Coronary artery (tissue), 2 donors: Measurements from ENCODE around the gene RXRB.

Source experiments
- DNase-seq: peaks from one replicate; pipeline ENCODE4 v3.0.0-alpha.2; 2017; ENCODE audit warnings: low spot score
- H3K27ac ChIP-seq, 2 donors: fragments of 200-600 bp; sonication (generic); one replicate each; pipeline ENCODE4 v1.5.1; 2016 to 2019
- H3K4me3 ChIP-seq: fragments of 200-600 bp; sonication (generic); 2 replicates; pipeline ENCODE4 v1.5.1; 2016; ENCODE audit warnings: mild to moderate bottlenecking, moderate library complexity
- TF ChIP-seq, protein P1 (sequence below): fragments of 200-600 bp; sonication (generic); IDR thresholded peaks from one replicate; pipeline ENCODE4 v1.5.1; 2019; ENCODE audit warnings: antibody characterized with exemption

The RXRB gene

DNA sequence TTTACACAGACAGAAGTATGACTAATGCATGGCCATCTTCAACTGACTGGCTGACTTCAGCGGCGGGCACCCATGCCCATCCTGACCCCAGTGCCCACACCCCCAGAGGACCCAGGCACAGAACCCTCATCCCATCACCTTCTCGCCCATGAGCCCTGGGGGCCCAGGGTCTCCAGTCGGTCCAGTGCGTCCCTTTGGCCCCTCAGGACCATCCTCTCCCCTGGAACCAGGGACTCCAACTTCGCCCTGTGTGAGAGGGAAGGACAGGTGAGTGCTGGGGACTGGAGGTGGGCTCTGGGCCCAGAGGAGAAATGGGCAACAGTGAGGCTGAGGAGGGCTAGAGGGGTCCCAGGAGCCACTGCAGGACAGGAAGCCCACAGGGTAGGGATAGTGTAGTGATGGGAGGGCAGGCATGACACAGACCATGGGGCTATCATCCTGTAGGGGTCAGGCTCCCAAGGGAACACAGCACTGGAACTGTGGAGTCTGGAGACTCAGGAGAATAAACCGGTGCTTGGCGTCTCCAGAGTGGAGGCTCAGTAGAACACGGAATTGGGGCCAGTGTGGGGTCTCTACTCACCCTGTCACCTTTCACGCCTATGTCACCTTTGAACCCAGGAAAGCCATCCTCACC is 24.9 kb downstream of the RXRB start:
- no peak for DNase-seq
- no peak overlapping the region for H3K4me3 ChIP-seq
- no peak overlapping the region for H3K27ac ChIP-seq
- TF ChIP-seq, protein P1, sequence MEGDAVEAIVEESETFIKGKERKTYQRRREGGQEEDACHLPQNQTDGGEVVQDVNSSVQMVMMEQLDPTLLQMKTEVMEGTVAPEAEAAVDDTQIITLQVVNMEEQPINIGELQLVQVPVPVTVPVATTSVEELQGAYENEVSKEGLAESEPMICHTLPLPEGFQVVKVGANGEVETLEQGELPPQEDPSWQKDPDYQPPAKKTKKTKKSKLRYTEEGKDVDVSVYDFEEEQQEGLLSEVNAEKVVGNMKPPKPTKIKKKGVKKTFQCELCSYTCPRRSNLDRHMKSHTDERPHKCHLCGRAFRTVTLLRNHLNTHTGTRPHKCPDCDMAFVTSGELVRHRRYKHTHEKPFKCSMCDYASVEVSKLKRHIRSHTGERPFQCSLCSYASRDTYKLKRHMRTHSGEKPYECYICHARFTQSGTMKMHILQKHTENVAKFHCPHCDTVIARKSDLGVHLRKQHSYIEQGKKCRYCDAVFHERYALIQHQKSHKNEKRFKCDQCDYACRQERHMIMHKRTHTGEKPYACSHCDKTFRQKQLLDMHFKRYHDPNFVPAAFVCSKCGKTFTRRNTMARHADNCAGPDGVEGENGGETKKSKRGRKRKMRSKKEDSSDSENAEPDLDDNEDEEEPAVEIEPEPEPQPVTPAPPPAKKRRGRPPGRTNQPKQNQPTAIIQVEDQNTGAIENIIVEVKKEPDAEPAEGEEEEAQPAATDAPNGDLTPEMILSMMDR = no peak

DNA sequence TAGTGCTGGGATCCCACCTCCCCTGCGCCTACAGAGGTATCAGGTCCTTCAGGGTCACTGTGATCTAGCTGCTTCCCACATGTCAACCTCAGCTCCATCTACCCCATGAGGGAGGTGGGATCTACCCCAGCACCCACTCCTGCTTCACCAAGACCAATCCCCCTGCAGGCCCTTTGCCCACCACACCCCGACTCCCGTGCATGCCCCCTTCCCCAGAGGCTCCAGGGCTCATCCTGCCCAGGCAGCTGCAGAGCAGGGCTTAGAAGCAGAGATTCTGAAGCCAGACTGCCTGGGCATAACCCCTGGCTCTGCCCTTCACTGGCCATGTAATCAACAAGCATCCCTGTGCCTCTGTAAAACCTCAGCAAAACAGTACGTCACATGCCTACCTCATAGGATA is 25.7 kb downstream of the RXRB start:
- Histone ChIP-seq H3K27ac (no peak overlapping the region), H3K4me3 (no peak overlapping the region)
- no peak for DNase-seq
- TF ChIP-seq, protein P1 = no peak

DNA sequence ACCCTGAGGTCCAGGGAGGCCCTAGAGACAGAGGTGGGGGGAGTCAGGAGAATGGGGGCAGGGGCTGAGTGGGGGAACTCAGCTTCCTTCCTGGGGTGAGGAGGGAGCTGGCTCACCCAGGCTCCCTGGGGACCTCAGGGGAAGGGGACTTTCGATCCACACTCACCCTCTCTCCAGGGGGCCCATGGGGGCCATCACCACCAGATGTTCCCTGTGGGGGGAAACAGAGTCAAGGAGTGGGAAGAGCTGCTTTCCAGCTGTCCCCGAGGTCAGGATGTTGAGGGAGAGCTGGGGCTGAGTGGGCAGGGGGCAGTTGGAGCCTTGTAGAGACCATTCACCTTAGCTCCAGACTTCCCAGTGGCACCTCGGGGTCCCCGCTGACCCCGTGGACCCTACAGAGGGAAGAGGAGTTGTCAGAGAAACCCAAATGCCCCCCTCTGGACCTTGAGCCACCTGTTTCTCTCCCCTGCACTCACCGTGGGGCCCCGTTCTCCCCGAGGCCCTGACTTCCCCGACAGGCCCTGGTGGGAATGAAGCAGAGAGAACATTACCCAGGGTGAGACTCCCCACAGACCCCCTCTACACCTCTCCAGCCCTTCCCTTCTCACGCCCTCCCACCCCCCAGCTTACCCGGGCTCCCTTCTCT is 26.8 kb downstream of the RXRB start:
- no peak overlapping the region for H3K4me3 ChIP-seq
- TF ChIP-seq, protein P1 = no peak
- H3K27ac ChIP-seq = no peak overlapping the region
- DNase-seq = no peak

DNA sequence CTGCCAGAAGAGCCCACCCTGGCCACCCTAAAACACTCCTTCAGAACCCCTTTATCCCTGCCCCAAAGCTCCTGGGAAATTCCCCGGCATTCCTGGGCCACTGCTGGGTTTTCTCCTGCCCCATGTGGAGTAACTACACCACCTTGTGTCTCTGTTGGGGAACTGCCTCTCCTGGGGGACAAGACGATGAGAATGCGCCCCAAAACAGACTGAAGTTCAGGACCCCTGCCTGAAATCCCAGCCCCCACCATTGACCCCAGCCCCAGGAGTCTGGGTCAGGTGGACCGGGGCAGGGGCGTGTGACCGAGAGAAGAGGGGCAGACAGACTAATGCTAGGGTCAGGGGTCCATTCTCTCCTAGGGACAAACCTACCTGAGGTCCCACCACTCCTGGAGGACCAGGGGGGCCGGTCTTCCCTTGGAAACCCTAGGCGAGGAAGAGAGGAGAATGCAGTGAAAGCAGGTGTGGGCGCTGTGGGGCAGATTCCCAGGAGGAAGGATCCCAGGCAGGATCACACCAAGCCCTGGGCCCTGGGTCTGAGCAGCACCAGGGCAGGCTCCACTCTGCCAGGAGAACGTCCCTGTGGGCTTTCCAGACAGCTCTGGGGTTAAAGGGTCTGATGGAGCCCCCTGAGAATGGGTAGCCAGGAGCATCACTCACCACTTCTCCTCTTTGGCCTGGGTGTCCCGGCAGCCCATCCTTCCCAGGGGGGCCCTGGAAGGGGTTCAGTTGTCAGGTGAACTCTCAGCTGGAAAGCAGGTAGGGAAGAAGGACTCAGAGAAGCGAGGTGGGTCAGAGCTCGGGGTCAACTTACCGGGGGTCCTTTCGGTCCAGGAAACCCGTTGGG is 27.6 kb downstream of the RXRB start:
- no peak for DNase-seq
- TF ChIP-seq, protein P1 = no peak
- H3K27ac ChIP-seq = no peak overlapping the region
- no peak overlapping the region for H3K4me3 ChIP-seq

DNA sequence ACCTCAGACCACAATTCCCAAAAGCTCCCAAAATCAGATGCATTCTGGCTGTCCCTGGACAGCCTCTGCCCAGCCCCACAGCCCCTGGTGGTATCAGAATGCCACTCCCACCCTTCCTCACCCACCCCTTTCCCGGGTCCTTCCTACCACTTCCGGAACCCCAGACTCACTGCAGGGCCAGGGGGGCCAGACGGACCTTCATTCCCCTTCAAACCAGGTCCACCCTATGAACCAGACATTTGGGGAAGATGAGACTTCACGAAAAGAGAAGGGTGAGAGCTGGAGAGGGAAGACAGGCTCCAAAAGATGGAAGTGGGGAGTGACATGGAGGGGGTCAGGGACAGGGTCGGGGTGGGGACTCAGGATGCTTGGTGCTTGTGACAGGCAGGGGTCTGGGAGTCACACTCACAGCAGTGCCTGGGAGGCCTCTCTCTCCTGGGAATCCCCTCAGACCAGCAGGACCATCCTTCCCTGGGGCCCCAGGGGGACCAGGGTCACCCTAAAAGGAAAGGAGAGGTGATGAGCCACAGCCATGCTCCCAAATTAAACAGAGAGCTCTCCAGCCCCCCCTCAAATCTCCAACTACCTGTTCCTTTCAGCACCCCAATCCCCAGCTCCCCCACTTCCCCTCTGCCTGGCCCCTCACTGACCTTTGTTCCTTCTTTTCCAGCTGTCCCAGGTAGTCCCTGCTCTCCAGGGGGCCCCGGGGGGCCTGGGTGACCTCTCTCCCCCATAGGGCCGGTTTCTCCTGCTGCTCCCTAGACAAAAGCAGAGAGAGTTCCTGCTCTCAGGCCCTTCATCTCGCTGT is 28.4 kb downstream of the RXRB start:
- TF ChIP-seq, protein P1 = no peak
- Histone ChIP-seq H3K4me3 (no peak overlapping the region), H3K27ac (no peak overlapping the region)
- no peak for DNase-seq

DNA sequence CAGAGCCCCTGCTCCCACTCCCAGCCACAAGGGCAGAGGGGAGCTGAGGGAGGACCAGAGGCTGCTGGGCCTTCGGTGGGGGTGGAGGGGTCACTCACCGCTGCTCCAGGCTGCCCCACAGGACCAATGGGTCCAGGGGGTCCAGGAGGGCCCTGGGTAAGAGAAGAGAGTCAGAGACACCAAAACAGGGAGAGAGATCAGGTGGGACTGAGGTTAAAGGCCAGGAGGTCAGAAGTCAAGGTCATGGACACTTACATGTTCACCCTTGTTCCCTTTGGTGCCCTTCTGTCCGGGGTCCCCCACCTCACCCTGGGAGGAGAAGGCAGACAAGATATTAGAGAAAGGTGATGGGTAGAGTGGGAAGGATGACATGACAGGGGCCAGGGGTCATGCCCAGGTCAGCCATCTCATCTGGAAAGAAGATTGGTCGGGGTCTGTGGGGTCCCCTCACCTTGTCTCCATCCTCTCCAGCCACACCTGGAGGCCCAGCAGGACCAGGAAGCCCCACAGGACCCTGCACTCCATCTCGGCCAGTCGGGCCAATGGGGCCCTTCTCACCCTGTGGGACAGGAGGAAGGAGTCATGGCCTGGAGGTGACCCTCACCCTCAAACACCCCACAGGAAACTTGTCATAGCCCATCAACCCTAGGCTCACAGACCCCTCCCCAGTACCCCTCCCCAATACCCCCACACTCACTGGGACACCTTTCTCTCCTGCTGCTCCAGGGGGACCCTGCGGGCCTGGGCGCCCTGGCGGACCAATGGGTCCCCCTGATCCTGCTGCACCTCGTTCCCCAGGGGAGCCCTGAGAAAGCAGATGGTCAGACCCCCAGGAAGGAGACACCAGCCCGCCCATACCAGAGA is 29.2 kb downstream of the RXRB start:
- TF ChIP-seq, protein P1 = no peak
- Histone ChIP-seq H3K4me3 (no peak overlapping the region), H3K27ac (no peak overlapping the region)
- no peak for DNase-seq
